Iris pigment epithelial cell (primary cell): ENCODE results near the gene MYO5A.
"Not testable (repeated sequence)": the region's sequence is repeated elsewhere in the genome, so short reads cannot be mapped to it uniquely, and the experiment has no call there.

Source experiments
- DNase-seq: peaks from one replicate; pipeline ENCODE4 v3.0.0-alpha.2; 2011; ENCODE audit warnings: low read depth

Gene MYO5A

GRCh38 chr15:52463638-52464037 lies 65.0 kb downstream of the MYO5A start:
- peak; percentile 36 for DNase-seq

DNA sequence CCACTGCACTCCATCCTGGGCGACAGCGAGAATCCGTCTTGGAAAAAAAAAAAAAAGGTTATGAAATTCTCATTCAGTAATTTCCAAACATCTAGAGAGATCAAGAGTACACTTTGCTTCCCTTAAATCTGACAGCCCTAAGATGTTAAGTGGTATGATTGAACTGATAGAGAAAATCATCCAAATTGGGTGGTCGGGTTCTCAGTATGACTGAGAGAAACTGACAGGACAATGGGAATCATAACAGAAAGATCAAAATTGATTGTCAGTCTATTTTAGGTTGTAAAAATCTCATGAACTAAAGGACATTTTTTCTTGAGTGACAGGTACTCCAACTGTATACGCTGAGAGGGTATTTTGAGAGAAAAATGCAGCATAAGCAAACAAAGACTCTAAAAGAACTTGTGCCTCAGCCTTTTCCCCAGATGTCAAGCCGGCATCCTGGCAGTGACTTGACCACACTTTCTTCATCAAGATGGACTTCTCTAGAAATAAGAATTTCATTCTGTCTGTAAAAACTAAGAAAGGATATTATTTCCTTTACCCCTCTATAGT lies 65.8 kb downstream of the MYO5A start:
- DNase-seq, result no peak

- DNase-seq, result not testable (repeated sequence)
Observed at GRCh38 chr15:52459701-52460100, 69.0 kb downstream of the MYO5A start.

DNA sequence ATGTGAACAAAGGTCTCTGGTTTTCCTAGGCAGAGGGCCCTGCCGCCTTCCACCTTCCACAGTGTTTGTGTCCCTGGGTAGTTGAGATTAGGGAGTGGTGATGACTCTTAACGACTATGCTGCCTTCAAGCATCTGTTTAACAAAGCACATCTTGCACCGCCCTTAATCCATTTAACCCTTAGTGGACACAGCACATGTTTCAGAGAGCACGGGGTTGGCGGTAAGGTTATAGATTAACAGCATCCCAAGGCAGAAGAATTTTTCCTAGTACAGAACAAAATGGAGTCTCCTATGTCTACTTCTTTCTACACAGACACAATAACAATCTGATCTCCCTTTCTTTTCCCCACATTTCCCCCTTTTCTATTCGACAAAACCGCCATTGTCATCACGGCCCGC lies 69.4 kb downstream of the MYO5A start:
- not testable (repeated sequence) for DNase-seq

DNA sequence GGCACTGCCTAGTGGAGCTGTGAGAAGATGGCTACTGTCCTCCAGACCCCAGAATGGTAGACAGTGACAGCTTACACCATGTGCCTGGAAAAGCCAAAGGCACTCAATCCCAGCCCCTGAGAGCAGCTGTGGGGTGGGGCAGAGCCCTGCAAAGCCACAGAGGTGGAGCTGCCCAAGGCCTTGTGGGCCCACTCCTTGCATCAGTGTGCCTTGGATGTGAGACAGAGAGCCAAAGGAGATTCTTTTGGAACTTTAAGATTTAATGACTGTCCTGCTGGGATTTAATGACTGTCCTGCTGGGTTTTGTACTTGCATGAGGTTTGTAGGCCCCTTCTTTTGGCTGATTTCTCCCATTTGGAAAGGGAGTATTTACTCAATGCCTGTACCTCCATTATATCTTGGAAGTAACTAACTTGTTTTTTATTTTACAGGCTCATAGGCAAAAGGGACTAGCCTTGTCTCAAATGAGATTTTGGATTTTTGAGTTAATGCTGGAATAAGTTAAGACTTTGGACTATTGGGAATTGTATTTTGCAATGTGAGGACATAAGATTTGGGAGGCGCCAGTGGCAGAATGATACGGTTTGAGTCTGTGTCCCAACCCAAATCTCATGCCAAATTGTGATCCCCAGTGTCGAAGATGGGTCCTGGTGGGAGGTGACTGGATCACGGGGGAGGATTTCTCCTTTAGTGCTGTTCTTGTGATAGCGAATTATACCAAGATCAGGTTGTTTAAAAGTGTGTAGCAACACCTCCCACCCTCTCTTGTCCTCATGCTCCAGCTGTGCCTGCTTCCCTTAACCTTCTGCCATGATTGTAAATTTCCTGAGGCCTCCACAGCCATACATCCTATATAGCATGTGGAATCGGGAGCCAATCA lies 80.4 kb downstream of the MYO5A start:
- no peak for DNase-seq

- no peak for DNase-seq
Observed at GRCh38 chr15:52445954-52446353, 82.7 kb downstream of the MYO5A start.

- no peak for DNase-seq
Observed at GRCh38 chr15:52445553-52445952, 83.1 kb downstream of the MYO5A start.

DNA sequence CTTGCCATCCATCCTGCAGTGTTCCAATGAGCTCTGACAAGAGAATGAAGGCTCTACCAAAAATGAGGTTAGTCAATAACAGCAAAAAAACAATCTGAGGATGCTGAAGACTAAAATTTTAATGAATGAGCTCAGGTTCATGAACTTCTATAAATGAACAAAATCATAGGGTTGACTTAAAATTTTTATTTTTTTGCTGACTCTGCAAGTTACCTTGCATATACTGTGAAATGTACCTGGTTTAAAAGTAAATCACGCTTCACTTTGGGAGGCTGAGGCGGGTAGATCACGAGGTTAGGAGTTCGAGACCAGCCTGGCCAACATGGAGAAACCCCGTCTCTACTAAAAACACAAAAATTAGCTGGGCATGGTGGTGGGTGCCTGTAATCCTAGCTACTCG lies 85.5 kb downstream of the MYO5A start:
- not testable (repeated sequence) for DNase-seq

DNA sequence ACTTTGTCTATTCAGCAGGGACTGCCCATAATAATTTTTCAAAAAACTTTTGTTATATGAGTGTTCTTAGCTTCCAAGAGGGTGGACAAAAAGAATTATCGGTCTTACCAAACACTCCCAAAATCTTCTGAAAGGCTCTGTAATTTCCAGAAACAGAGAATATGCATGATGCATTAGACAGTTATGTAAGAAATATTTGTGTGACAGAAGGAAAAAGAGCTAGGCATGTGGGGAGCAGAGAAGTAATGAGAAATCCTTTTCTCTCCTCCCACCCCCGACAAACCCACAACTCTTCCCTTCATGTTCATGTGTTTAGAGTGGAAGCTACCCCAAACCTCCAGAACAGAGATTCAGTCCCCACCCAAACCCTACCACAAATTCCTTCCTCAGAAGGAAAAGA lies 86.8 kb downstream of the MYO5A start:
- DNase-seq, result no peak

DNA sequence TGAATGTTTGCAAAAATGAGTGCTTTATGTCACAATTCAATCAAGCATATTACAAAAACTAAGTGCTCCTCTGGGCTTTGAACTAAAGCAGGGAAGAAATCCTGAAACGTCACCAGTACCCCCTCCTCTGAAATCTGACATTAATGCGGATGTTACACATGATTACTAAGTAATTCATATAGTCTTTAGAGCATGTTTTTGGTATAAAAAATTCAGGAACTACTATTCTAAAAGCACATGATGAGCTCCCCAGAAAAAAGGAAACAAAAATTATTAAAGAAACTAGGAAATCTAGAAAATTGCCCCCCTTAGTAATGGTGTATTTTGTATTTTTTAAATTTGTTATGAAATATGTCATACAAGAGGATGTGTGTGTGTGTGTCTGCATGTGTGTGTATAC lies 87.7 kb downstream of the MYO5A start:
- DNase-seq, result no peak

GRCh38 chr15:52440414-52440813 lies 88.3 kb downstream of the MYO5A start:
- peak; percentile 60 for DNase-seq

DNA sequence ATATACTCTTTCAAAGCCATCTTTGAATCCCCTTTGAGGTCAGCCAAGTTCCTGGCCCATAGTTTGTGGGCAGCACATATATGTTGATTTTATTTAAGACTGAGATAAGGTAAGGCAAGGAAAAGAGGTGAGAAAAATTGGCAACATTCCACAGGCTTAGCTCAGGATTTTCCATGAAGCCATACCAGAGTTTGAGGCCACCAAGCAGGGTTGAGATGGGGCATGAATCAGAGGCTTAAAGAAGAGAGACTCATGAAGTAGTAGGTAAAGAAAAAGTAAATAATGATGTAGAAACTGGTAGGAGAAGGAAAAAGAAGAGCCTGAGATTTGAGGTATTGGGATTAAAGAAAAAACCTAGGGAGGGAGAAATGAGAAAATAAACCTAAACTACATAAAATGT lies 89.2 kb downstream of the MYO5A start:
- DNase-seq, result no peak

DNA sequence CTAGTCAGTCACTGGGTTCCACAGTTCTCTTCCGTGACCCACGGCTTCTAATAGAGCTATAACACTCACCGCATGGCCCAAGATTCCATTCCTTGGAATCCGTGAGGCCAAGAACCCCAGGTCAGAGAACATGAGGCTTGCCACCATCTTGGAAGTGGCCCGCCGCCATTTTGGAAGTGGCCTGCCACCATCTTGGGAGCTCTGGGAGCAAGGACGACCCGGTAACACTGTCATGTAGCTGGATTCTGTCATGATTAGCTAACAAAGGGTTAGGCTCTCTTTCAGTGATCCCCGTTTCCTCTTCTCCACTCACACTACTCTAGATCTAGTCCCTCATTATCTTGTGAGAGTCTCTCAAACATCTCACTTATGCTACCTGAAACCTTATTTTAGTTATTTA lies 89.6 kb downstream of the MYO5A start:
- DNase-seq, result not testable (repeated sequence)

DNA sequence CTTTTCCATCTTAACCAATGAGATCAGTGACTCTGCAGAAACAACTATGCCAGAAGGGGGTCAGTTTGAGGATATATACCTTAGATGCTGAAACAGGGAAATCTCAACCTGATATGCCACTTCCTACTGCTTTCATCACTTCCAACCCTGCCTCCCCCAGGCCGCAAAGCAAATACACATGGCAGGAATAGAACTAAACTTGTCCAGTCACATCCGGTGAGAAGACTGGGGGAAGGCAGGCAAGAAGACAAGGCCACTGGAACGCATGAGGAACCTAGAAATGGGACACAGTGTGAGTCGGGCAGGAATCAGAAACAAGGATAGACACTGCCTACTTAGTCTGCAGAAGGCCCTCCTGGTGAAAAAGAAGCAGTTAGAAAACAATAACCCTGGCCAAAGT lies 90.6 kb downstream of the MYO5A start:
- DNase-seq, result no peak

- DNase-seq, result no peak
Observed at GRCh38 chr15:52437646-52438045, 91.0 kb downstream of the MYO5A start.

- DNase-seq, result peak; percentile 53
Observed at GRCh38 chr15:52436981-52437380, 91.7 kb downstream of the MYO5A start.

DNA sequence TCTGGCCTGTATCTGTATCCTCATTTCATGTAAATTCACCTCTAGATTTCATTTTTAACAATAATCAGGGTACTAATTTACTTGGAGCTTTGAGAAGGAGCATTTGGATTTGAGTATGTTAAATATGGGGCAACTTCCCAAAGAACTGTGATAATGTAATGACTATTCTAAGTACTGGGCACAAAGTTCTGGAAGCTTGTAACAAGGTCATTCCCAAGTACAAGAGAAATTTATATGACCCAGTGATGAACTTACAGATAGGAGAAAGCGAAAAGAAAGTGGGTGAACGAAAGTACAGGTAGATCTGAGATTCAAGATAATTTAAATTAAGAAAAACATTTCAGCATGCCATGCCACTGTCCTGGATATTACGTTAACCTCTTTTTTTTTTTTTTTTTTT lies 93.8 kb downstream of the MYO5A start:
- DNase-seq, result no peak

DNA sequence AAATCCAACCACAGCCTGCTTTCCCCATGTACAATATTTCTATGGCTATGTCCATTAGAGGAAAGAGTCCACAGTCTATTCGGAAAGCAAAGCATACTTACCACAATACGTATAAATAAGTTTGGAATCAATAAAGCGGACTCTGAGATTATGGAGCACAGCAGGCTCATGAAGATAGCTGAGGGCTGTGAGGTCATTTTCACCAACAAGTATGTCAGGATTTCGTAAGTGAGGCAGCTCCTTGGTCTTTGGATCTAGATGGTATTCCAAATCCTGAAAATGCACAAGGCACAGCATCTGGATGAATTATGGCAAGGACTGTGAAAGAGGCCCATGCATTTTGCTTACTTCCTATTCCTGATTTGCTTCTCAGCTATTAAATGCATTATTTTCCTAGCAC lies 100.4 kb downstream of the MYO5A start:
- peak; percentile 31 for DNase-seq

DNA sequence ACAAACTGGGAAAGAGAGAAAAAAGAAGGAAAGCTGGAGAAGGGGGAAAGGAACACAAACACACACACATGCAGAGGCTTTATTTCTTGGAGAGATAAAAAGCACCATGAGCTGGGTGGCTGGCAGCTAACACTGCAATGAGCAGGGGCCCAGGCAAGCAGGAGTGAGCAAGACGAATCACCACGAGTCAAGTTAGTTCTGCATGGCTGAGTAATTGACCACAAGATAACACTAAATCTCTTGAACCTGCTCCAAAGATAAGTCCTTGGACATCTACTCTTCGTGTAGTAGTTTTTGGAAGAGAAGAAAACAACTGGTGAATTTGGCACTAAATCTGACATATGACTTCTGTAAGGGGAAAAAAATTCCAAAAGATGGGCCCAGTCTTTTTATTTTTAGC lies 100.9 kb downstream of the MYO5A start:
- DNase-seq, result peak; percentile 95

DNA sequence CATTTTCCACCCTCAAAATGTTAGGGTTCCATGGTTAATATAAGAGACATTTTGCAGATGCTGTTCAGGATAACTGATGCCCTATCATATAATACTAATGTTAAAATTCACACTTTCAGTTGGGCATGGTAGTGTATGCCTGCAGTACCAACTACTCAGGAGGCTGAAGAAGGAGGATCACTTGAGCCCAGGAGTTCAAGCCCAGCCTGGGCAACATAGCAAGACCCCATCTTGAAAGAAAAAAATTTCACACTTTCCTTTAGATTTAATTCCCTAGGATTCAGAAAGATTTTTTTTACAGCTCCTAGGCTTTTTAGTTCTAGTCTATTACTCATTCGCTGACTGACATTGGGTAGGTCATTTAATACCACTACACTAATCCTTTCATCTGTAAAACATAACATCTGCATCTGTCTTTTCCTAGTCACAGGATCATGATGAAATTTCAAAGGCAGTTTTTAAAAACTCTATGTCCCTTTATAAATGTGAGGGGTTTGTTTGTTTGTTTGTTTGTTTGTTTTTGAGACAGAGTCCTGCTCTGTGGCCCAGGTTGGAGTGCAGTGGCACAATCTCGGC lies 103.7 kb downstream of the MYO5A start:
- DNase-seq, result peak; percentile 57

DNA sequence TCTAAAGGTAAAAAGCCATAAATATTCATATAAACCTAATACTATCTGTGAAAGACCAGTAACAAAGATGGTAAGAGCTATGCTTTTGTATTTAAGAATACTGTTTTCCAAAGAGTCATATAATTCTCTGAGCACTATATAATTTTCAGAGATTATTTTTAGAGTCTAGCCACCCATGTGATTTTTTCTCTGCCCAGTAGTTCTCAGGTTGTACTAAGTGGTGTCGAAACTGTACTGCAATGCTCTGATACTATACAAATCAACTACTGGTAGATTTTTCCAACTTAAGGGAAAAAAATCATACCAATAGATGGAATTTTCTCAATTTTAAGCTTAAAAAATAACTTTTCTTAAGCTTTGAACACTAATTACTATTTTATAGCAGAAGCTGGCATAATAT lies 104.8 kb downstream of the MYO5A start:
- no peak for DNase-seq

DNA sequence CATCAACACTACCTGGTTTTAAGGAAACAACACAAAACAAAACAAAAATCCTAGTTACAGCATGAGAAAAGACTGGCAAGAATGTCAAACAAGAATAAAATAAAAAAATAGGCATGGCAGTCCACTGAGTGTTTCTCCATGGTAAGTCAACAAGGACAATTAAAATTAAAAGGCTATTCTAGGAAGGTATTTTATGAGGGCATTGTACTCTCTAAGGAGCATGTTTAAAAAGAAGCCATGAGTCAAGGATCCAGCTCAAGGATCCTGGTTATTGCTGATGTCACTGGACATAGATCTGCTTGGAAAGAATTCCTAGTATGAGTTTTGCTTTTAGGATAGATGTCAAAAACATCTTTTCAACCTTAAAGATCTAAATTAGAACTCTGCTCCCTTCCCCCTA lies 106.7 kb downstream of the MYO5A start:
- DNase-seq, result no peak

GRCh38 chr15:52421029-52421428 lies 107.7 kb downstream of the MYO5A start:
- DNase-seq, result no peak
